ENCODE measurements around the gene GAB2.

GAB2 gene

DNA sequence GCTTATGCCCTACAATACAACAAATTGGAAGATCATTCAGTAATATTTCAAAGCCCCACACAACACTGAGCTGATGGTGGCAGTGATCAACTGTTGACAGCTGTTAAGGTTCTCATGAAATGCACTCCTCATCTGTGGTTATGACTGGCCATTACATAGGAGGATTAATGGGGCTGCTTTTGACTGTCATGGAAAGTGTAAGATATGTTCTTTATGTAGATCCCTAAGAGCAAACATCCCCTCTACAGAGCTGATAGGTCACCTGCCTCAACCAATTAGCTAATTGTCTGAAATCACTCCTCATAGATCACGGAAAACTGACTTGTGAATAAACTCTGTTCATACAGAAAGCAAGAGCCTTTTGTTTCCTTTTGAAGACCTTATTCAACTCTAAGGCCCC lies 78.1 kb downstream of the GAB2 start:
- DNase-seq, result no peak

DNA sequence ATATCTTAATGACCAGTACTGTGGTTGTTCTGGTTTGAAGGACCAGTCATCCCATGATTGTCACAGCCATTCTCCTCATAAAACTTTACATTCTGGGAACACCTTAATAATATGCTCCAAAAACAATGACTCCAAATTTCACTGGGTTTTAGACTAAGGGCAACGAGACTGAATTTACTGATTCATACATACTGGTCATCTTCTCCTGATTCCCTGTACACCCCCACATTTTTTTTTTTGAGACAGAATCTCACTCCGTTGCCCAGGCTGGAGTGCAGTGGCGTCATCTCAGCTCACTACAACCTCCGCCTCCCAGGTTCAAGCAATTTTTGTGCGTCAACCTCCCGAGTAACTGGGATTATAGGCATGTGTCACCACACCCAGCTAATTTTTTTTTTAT lies 78.9 kb downstream of the GAB2 start:
- no peak for DNase-seq

DNA sequence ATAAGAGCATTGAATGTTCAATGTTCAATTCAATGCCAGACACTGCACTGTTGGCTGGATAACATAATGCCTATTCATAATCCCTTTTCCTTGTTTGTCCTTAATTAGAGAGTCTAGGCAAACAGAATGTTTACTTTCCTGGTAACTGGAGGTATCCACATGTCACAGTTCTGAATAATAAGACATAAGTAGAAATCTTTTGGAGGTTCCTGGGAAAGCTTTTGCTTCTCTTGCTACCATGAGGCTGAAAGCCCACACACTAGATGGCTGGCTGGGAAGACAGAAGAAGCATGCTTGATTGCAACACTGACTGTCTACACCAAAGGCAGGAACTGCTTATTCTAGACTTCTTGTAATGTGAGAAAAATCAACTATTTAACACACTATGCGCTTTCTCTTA lies 79.5 kb downstream of the GAB2 start:
- no peak for DNase-seq

DNA sequence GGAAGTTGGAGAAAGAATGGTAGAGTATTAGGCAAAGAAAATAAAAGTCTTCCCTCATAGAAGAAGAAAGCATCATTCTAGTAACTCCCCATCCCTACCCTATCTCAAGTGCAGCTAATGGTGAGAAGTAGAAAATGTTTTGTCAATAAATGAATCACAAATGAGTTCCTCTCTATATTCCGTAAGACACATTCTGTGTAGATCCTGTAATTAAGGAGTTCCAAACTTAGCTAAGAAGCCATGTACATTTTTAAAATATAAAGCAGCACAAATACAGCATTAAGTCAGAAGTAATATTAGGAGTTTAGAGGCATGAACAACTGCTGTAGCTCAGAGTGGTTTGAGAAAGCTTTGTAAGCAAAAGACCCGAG lies 80.1 kb downstream of the GAB2 start:
- DNase-seq, result no peak

DNA sequence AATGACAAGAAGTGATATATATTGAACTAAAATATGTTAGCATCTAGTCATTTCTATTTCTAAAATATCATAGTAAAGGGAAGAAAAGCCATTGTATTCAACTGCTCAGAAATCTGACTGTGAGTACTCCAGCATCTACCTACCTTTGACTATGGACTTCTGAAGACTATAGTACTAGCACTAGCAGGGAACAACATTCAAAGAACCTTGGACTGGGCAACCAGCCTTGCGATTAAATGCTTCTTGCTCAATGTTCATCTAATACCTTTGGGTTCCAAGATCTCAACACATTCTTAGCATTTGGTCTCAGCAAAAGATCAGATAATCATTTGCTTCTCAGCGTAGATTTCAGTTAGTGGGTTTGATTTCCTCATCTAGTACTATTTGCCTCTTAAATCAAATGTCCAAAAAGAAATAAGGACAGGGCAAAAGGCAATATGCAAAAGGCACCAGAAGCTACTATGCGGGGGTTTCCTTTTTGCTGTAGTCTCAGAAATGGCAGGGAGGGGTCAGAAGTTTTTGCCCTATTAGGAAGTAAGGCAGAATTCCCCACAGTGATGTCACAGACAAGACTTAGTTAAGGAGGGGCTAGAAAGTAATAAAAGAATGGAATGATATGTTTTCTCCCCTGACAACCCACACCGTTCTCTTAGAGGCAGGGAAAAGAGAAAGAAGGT lies 80.6 kb downstream of the GAB2 start:
- DNase-seq, result no peak

DNA sequence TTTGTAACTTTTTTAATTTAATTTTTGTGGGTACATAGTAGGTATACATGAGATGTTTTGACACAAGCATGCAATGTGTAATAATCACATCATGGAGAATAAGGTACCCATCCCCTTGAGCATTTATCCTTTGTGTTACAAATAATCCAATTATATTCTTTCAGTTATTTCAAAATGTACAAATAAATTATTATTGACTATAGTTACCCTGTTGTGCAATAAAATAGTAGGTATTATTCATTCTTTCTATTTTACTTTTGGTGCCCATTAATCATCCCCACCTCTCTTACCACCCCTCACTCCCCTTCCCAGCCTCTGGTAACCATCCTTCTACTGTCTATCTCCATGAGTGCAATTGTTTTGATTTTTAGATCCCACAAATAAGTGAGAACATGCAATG lies 83.5 kb downstream of the GAB2 start:
- no peak for DNase-seq

DNA sequence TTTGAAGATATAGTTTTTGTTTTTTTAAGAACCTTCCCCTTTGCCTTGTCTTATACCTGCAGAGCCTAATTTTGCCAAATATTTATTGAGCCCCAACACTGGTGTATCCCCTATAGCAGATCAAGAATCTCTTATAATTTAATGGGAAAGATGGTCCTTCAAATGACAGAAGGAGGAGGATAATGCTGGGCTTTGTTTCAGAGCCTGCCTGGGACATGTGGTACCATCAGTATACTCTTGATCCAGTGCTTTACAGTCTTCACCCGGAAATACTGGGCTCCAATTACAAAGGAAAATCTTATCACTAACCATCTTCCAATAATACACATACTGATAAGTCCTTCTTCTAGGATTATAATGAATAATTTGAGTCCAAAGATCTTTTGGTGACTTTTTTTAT lies 84.7 kb downstream of the GAB2 start:
- DNase-seq, result no peak

DNA sequence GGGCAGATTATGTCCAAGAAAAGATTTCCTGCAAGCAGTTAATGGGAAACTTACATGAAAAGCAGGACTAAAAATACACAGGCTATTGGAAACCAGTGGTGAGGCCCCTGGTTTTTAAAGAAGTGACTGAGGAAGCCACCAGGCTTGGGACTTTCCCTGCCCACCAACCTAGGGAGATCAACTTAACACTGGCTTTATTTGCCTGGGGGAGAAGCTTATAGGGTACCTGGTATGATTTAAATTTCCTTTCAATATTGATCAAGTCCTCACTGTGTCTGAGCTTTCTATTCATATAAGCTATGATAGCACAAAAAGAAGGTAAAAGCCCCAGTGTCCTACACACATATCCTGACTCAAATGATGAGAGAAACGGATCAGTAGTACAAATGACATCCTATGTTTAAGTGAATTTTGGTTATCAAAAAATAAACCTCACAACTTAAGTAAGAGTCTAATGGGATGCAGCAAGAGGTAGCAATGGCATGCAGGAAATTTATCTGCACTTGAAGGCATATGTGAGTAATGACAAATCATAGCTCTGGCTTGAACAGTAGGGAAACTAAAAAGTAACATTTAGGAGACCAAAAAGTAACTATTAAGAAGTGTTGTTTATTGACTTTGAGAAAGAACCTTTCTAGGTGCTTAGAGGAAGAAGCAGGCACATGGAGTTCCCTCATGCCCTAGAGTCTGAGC lies 85.3 kb downstream of the GAB2 start:
- no peak for DNase-seq

DNA sequence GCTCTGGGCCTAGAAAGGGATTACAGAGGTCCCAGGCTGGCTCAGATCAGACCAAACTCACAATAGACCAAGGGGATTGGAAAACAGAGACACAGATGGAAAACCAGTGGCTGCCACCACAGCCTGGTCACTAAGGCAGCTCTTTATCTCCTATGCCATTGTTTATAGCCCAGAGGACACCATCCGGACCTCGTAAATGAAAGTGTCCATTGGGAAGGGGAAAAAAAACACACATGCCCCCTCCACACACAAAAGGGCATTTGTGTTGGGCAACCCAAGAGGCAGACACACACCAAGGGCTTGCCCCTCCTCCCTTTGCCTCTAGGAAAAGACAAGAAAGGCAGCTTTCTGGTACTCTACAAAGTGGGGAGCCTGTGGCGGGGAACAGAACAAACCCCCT lies 85.9 kb downstream of the GAB2 start:
- DNase-seq, result no peak

DNA sequence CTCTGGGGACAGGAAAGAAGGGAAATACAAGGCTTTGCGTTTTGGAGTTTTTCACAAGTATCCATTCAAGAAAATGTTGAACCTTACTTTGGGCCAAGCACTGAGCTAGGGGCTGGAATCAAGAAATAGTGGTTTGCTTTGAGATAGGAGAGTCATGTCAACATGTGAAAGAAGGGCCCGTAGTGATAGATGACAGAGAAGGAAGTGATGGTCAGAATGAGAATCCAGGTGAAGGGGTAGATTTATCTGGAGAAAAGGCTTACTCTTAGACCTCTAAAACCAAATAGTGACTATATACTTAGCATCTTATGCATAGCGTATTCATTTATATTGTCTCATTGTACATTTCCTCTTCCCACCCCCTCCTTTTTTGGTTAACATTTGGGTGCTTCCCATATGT lies 87.3 kb downstream of the GAB2 start:
- DNase-seq, result no peak

DNA sequence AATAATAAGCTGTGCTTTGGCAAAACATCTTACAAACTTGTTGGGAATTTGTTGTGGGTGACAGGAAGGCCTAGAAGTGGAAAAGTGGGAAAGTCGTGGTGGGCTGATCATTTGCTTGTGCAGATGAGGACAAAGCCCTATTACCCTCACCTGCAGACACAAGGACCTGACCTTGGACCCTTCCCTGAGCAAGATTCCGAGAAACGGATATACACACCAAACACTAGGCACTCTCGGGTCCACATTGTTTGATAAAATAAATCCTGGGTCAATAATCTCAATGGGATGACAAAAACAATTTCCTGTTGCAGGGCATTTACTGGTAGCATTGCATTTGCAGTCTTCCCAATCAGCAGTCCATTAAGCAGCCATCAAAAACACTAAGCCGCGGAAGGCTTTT lies 89.7 kb downstream of the GAB2 start:
- no peak for DNase-seq

DNA sequence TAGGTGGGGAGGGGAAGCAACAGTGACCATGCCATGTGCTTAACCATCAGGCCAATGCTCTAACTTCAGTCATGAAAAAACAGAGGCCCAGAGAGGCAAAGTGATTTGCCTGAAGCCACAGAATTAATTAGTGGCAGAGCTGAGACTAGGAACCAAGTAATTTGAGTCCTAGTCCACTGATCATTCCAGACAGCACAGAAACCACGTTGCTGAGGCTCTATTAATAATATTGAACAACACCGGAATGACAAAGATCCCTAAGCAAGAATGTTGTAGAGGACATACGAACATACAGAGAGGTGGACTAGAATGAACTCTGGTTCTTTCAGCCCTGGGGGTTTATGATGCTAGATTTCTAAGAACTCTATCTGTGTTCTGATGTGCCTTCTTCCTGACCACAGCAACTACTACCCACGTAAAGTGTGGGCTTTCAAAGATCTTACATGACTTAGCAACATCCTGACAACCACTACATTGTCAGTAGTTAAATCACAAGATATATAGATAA lies 92.3 kb downstream of the GAB2 start:
- no peak for DNase-seq

DNA sequence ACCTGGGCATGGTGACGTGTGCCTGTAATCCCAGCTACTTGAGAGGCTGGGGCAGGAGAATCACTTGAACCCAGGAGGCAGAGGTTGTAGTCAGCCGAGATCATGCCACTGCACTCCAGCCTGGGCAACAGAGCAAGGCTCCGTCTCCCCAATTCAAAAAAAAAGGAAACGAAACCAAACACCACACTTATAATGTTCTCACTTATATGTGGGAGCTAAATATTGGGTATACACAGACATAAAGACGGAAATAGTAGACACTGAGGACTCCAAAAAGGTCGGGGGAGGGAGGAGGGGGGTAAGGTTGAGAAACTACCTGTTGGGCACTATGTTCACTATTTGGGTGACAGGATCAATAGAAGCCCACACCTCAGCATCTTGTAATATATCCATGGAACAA lies 94.3 kb downstream of the GAB2 start:
- DNase-seq, result no peak

DNA sequence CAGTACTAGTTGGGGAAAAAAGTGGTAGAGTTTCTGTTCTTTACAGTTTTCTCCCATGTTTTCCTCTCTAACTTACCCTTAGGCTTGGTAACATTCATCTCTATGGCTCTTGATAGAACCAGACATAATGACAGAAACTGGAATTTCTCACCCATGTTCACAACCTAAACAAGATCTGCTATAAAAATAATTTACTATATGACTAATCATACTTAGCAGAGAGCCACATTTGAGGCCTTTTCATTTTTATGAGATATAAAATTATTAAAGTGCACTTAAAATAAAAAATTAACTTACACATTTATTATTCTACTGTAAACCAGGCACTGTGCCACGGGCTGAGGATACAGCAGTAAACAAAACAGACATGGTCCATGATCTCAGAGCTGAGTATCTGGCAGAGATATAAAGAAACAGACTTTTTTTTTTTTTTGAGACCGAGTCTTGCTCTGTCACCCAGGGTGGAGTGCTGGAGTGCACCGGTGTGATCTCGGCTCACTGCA lies 98.1 kb downstream of the GAB2 start:
- no peak for DNase-seq

DNA sequence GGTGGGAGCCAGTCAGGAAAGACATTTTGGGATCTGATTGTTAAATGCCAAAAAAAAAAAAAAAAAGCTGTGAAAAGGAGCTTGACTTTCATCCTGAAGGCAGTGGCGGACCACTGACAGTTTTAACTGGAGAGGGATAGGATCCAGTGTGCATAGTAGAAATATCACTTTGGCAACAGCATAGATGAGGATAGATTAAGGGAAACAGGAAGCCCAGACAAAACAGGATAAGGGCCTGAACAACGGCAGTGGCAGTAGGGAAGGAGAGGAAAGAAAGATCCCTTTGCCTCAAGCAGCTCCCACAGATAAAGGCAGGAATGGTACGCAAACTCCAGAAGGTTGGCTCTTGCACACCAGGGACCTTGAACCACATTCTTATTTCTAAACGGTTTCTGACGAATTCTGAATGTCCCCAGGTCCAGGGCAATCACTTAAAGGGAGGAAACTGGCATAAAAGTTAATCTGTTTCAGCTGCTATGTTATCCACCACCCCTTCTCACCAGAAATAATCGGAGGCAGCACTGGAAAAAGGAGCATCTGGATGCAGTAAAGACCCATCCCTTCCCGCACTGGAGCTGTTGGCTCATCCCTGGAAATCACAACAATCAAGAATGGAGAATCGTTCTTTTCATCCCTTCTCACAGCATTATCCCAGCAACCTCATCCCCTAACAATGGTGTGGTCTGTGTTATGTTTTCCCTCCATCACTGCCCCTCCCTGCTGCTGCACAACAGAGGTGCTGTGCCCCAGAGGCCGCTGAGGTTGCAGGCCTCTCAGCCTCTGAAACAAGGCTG lies 99.1 kb downstream of the GAB2 start:
- DNase-seq, result no peak

DNA sequence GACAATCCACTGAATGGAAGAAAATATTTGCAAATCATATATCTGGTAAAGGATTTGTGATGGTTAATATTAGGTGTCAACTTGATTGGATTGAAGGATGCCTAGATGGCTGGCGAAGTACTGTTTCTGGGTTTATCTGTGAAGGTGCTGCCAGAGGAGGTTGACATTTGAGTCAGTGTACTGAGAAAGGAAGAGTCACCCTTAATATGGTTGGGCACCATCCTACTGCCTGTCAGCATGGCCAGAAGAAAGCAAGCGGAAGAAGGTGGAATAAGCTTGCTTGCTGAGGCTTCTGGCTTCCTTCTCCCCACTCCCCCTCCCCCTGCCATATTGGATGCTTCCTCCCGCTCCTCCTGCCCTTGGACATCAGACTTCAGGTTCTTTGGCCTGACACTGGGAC lies 101.9 kb downstream of the GAB2 start:
- DNase-seq, result no peak

DNA sequence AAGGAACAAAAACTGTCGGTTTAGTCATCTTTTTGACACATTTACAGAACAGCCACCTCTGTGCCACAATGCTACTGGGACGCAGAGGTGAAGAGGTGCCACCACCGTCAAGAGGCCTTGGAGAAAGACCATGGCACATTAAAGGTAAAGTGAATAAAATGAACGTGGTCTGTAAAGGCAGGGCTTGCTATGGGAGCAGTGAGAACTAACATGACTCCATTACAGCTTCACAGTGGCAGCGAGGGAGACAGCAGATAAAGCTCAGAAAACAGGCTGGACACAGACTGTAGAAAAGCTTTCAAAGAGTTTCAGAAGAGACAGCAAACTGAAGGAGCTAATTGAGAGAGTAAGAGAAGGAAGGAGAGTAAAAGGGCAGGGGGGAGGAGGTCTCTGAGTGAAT lies 102.9 kb downstream of the GAB2 start:
- no peak for DNase-seq

DNA sequence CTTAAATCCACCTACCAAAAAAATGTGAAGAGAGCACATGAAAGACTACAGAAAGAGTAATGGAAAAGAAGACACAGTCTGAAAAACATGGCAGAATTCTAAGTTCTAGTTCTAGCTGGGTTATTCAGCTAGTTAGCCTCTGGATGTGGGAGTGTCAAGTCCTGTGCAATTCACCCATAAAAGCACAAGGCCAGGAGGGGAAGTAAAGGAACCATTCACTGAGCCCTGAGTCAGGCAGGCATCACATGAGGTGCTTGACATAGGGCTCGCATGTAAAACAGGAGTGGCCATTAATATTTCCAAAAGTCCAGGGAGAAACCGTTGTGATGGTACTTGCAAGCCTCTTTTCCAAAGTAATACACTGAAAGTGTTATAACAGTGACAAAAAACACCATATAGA lies 103.7 kb downstream of the GAB2 start:
- no peak for DNase-seq

DNA sequence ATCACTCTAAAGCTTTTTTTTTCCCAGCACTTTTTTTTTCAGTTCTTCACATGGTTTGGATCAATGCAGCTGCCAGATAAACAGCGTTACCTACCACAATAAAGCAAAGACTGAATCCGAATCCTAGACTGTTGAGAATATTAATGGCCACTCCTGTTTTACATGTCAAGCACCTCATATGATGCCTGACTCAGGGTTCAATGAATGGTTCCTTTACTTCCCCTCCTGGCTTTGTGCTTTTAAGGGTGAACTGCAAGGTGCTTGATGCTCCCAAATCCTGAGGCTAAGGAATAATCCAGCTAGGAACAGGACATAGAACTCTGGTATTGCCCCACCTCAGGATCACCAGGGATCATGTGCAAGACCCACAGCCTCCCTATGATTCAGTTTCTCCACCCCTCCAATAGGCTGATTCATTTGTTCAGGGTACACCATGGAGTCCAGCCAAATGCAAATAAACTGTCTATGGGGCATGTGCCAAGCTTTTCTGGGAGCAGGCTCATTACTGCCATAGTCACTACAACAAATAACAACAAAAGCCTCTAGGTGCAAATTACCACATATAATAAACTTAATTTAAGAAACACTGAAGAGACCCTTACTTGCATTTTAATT lies 104.3 kb downstream of the GAB2 start:
- DNase-seq, result no peak

DNA sequence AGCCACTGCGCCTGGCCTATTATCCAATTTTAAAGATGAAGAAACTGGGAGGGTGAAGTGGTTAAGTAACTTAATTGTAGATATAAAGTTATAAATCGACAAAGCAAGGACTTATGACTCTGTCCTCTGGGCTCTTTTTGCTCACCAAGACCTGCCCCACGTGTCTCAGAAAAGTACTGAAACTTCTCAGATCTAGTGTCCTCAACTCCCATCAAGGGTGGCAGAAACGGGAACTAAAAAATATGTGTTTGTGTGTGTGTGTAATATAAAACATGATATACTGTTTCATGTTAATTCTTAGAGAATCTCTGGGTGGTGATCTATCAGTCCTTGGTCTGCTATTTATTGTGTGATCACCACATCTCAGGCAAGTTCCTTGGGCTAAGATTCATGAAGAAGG lies 104.9 kb downstream of the GAB2 start:
- DNase-seq, result no peak

DNA sequence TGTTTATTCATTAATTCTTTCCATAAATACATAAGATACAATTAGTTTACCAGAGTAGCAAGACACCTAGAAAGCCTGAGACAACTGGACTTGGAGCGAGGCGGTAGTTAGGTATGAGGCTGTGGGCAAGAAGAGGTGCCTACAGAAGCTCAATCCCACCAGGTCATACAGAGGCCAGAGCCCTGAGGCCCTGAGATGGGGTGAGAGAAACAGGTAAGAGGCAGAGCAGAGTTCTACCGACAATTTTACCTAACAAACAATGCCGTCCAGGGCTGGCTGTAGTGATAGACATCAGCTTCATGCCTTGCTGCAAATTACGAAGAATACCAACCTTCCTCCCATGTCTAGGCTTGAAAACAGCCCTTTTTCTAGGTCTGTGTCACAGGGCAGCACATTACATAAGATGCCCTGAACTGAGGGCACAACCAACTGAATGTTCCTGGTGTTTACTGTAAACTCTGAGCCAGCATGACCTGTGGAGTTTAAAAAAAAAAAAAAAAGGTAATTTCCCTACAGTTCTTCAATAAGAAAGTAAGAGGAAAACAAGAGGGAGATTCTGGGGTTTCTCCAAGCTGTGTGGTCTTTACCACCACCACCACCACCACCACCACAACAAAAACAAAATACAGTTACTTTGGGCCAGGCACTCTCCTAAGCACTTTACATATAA lies 105.8 kb downstream of the GAB2 start:
- no peak for DNase-seq

DNA sequence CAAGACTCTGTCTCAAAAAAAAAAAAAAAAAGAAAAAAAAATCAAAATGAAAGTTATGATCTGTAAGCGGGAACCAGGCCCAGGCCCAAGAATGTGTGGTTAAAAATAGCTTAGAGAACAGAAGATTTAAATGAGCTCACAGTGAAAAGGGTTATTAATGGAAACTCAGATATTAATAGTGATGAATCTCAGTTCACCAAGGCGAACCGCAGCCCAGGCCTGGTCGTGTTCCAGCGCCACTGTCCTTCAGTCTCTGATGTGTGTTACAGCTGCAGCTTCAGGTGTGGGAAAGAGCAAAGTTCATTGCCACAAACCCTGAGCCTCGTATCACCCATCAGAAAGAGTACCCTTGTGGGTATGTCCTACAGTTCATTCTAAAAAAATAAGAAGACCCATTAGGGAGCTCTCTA lies 107.1 kb downstream of the GAB2 start:
- no peak for DNase-seq

DNA sequence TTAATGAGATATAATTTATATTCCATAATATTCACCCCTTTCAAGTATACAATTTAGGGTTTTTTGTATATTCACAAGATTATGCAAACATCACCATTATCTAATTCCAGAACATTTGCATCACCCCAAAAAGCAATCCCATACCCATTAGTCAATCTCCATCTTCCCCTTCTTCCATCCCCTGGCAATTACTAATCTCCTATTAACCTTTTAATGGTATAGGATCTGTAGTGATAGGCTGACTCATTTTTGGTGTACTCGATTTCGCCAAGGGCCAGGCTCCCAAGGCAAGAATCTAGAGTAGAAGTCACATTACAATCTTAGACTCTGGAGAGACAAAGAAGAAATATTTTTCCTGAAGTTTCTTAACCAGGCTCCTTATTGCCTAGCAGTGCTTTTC lies 113.4 kb downstream of the GAB2 start:
- DNase-seq, result no peak

Measured in stimulated activated CD4-positive, alpha-beta T cell treated with anti-CD3 and anti-CD28 coated beads, Interleukin-2, amount 100 ng/mL, for 48 hours (primary cell).